ENCODE measurements around the gene RETSAT.

Gene RETSAT

GRCh38 chr2:85400541-85401463, 46.5 kb upstream of the RETSAT start:
- Histone ChIP-seq H3F3A (ENCODE audit: control insufficient read depth, insufficient read depth) (no peaks in the 10 kb centered on the region), H3K4me3 (ENCODE audit: low read length) (no peak overlapping the region), H3K27ac (ENCODE audit: low read depth, low read length) (no peak overlapping the region), H3K4me2 (ENCODE audit: low read length) (no peak overlapping the region), H3K27me3 (ENCODE audit: control insufficient read depth, low read length) (no peaks in the 10 kb centered on the region), H3K4me1 (ENCODE audit: control insufficient read depth, low read length) (no peaks in the 10 kb centered on the region), H3K9me2 (replicated peaks; ENCODE audit: control insufficient read depth, low read length) (no peaks in the 10 kb centered on the region), H3K79me2 (ENCODE audit: control insufficient read depth, low read length) (no peaks in the 10 kb centered on the region), H3K9me3 (ENCODE audit: control insufficient read depth, insufficient read depth, low read length) (peaks cover 2% of the 10 kb centered on the region; the same call in 1 of the 2 replicates), H4K20me1 (ENCODE audit: control insufficient read depth, insufficient read depth, low read depth, low read length) (no peaks in the 10 kb centered on the region), H3K36me3 (ENCODE audit: control insufficient read depth, low read length) (no peaks in the 10 kb centered on the region)
- TF ChIP-seq EZH2phosphoT487 (IDR thresholded peaks at IDR 0.05; ENCODE audit: borderline replicate concordance, low read length) (no peak), CTCF (IDR thresholded peaks at IDR 0.05; ENCODE audit: low read depth, low read length, poor library complexity, severe bottlenecking) (no peak)

GRCh38 chr2:85400023-85400422, 45.7 kb upstream of the RETSAT start:
- Histone ChIP-seq H3F3A (ENCODE audit: control insufficient read depth, insufficient read depth) (no peaks in the 10 kb centered on the region), H3K36me3 (ENCODE audit: control insufficient read depth, low read length) (no peaks in the 10 kb centered on the region), H3K4me2 (ENCODE audit: low read length) (no peak overlapping the region), H4K20me1 (ENCODE audit: control insufficient read depth, insufficient read depth, low read depth, low read length) (no peaks in the 10 kb centered on the region), H3K27ac (ENCODE audit: low read depth, low read length) (no peak overlapping the region), H3K4me3 (ENCODE audit: low read length) (no peak overlapping the region), H3K9me2 (replicated peaks; ENCODE audit: control insufficient read depth, low read length) (no peaks in the 10 kb centered on the region), H3K9me3 (ENCODE audit: control insufficient read depth, insufficient read depth, low read length) (peaks cover 2% of the 10 kb centered on the region; the same call in 1 of the 2 replicates), H3K27me3 (ENCODE audit: control insufficient read depth, low read length) (no peaks in the 10 kb centered on the region), H3K79me2 (ENCODE audit: control insufficient read depth, low read length) (no peaks in the 10 kb centered on the region), H3K4me1 (ENCODE audit: control insufficient read depth, low read length) (no peaks in the 10 kb centered on the region)
- no peak for TF ChIP-seq CTCF (IDR thresholded peaks at IDR 0.05; ENCODE audit: low read depth, low read length, poor library complexity, severe bottlenecking)
- no peak for TF ChIP-seq EZH2phosphoT487 (IDR thresholded peaks at IDR 0.05; ENCODE audit: borderline replicate concordance, low read length)

- Histone ChIP-seq H3K4me1 (ENCODE audit: control insufficient read depth, low read length) (no peaks in the 10 kb centered on the region), H3K36me3 (ENCODE audit: control insufficient read depth, low read length) (no peaks in the 10 kb centered on the region), H3K9me2 (replicated peaks; ENCODE audit: control insufficient read depth, low read length) (no peaks in the 10 kb centered on the region)
Observed at GRCh38 chr2:85399183-85399455, 44.8 kb upstream of the RETSAT start.

More at GRCh38 chr2:85399183-85399455, 44.8 kb upstream of the RETSAT start:
- Histone ChIP-seq H3K27ac (ENCODE audit: low read depth, low read length) (no peak overlapping the region), H3K9me3 (ENCODE audit: control insufficient read depth, insufficient read depth, low read length) (peaks cover 2% of the 10 kb centered on the region; the same call in 1 of the 2 replicates), H3K79me2 (ENCODE audit: control insufficient read depth, low read length) (no peaks in the 10 kb centered on the region), H3K4me2 (ENCODE audit: low read length) (no peak overlapping the region), H3K27me3 (ENCODE audit: control insufficient read depth, low read length) (no peaks in the 10 kb centered on the region), H3F3A (ENCODE audit: control insufficient read depth, insufficient read depth) (no peaks in the 10 kb centered on the region), H4K20me1 (ENCODE audit: control insufficient read depth, insufficient read depth, low read depth, low read length) (no peaks in the 10 kb centered on the region), H3K4me3 (ENCODE audit: low read length) (no peak overlapping the region)
- TF ChIP-seq CTCF (IDR thresholded peaks at IDR 0.05; ENCODE audit: low read depth, low read length, poor library complexity, severe bottlenecking) (no peak), EZH2phosphoT487 (IDR thresholded peaks at IDR 0.05; ENCODE audit: borderline replicate concordance, low read length) (no peak)
